ENCODE results near the gene TRIO.
A peak's percentile ranks its signal among the peaks of the same experiment; 100 is the strongest.

DNA sequence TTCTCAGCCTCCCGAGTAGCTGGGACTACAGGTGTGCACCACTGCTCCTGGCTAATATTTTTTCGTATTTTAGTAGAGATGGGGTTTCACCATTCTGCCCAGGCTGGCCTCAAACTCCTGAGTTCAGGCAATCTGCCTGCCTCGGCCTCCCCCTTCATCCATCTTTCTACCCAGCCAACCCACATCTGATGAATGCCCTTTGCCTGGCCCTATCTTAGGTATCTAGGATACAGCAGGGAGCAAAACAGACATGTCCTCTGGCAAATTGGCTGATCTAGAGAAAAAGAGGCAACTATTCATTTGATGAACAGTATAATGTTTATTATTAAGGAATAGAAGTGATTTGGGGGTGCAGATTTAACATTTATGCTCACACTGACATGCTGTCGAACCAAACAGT, 123.0 kb downstream of the TRIO start:
- TF ChIP-seq NRF1 (IDR thresholded peaks at IDR 0.05; ENCODE audit: low read depth, low read length), result no peak
- no peak for TF ChIP-seq FOXJ3 (CRISPR knock-in tag; IDR thresholded peaks at IDR 0.05)
- TF ChIP-seq POLR2AphosphoS5 (IDR thresholded peaks at IDR 0.05; ENCODE audit: low read depth, low read length), result no peak
- TF ChIP-seq RFX5 (IDR thresholded peaks at IDR 0.05; ENCODE audit: low read length), result no peak
- TF ChIP-seq, protein P1, sequence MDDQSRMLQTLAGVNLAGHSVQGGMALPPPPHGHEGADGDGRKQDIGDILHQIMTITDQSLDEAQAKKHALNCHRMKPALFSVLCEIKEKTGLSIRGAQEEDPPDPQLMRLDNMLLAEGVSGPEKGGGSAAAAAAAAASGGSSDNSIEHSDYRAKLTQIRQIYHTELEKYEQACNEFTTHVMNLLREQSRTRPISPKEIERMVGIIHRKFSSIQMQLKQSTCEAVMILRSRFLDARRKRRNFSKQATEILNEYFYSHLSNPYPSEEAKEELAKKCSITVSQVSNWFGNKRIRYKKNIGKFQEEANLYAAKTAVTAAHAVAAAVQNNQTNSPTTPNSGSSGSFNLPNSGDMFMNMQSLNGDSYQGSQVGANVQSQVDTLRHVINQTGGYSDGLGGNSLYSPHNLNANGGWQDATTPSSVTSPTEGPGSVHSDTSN (IDR thresholded peaks at IDR 0.05), result no peak
- TF ChIP-seq, protein P2, sequence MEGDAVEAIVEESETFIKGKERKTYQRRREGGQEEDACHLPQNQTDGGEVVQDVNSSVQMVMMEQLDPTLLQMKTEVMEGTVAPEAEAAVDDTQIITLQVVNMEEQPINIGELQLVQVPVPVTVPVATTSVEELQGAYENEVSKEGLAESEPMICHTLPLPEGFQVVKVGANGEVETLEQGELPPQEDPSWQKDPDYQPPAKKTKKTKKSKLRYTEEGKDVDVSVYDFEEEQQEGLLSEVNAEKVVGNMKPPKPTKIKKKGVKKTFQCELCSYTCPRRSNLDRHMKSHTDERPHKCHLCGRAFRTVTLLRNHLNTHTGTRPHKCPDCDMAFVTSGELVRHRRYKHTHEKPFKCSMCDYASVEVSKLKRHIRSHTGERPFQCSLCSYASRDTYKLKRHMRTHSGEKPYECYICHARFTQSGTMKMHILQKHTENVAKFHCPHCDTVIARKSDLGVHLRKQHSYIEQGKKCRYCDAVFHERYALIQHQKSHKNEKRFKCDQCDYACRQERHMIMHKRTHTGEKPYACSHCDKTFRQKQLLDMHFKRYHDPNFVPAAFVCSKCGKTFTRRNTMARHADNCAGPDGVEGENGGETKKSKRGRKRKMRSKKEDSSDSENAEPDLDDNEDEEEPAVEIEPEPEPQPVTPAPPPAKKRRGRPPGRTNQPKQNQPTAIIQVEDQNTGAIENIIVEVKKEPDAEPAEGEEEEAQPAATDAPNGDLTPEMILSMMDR (IDR thresholded peaks at IDR 0.05), result no peak
- no peak for TF ChIP-seq TCF12 (IDR thresholded peaks at IDR 0.05)
- no peak; a peak in 1 of 4 replicates for TF ChIP-seq EP300 (IDR thresholded peaks at IDR 0.05; ENCODE audit: borderline replicate concordance in 1 of 2, low read depth in 1 of 2, low read length in 1 of 2)
- TF ChIP-seq GATA2 (CRISPR knock-in tag; IDR thresholded peaks at IDR 0.05), result peak; percentile 30
- TF ChIP-seq, protein P3, sequence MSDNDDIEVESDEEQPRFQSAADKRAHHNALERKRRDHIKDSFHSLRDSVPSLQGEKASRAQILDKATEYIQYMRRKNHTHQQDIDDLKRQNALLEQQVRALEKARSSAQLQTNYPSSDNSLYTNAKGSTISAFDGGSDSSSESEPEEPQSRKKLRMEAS (IDR thresholded peaks at IDR 0.05; ENCODE audit: low read depth), result no peak
- TF ChIP-seq, protein P4, sequence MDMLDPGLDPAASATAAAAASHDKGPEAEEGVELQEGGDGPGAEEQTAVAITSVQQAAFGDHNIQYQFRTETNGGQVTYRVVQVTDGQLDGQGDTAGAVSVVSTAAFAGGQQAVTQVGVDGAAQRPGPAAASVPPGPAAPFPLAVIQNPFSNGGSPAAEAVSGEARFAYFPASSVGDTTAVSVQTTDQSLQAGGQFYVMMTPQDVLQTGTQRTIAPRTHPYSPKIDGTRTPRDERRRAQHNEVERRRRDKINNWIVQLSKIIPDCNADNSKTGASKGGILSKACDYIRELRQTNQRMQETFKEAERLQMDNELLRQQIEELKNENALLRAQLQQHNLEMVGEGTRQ (IDR thresholded peaks at IDR 0.05; ENCODE audit: borderline replicate concordance, low read depth, low read length), result no peak
- no peak for TF ChIP-seq JUND (IDR thresholded peaks at IDR 0.05)
